ENCODE data around the gene TRAPPC3L. TPM values are rescaled to one million over a fixed set of nuclear protein-coding genes. Genes with fewer than 3 reads are reported as not detected.
A peak's percentile ranks its signal among the peaks of the same experiment; 100 is the strongest.

Gene TRAPPC3L
- total RNA-seq, 1 donor from 2014 or later, result not detected

- no peak overlapping the region for H3K27ac Mint-ChIP-seq (ENCODE audit: unreplicated experiment)
- no peak overlapping the region for H3K4me3 Mint-ChIP-seq (ENCODE audit: unreplicated experiment)
- no peaks in the 10 kb centered on the region for H3K36me3 Mint-ChIP-seq (ENCODE audit: low read depth)
- peak; percentile 92 for DNase-seq (ENCODE audit: low spot score)
- H3K4me1 Mint-ChIP-seq (ENCODE audit: low read depth), result peaks cover 8% of the 10 kb centered on the region
- no peaks in the 10 kb centered on the region for H3K9me3 Mint-ChIP-seq (ENCODE audit: low read depth)
- peaks cover 4% of the 10 kb centered on the region for H3K27me3 Mint-ChIP-seq (ENCODE audit: low read depth)
- TF ChIP-seq CTCF (IDR thresholded peaks at IDR 0.05), result no peak
Observed at GRCh38 chr6:116564921-116565872, 19.7 kb upstream of the TRAPPC3L start.

GRCh38 chr6:116564311-116564710, 18.8 kb upstream of the TRAPPC3L start:
- Mint-ChIP-seq H3K4me3 (ENCODE audit: unreplicated experiment) (no peak overlapping the region), H3K36me3 (ENCODE audit: low read depth) (no peaks in the 10 kb centered on the region), H3K4me1 (ENCODE audit: low read depth) (peaks cover 3% of the 10 kb centered on the region), H3K27me3 (ENCODE audit: low read depth) (peaks cover 4% of the 10 kb centered on the region), H3K9me3 (ENCODE audit: low read depth) (no peaks in the 10 kb centered on the region), H3K27ac (ENCODE audit: unreplicated experiment) (no peak overlapping the region)
- TF ChIP-seq CTCF (IDR thresholded peaks at IDR 0.05), result no peak
- no peak for DNase-seq (ENCODE audit: low spot score)

- Mint-ChIP-seq H3K4me3 (ENCODE audit: unreplicated experiment) (no peak overlapping the region), H3K27me3 (ENCODE audit: low read depth) (peaks cover 4% of the 10 kb centered on the region), H3K4me1 (ENCODE audit: low read depth) (peaks cover 3% of the 10 kb centered on the region), H3K36me3 (ENCODE audit: low read depth) (no peaks in the 10 kb centered on the region), H3K9me3 (ENCODE audit: low read depth) (no peaks in the 10 kb centered on the region), H3K27ac (ENCODE audit: unreplicated experiment) (no peak overlapping the region)
- no peak for DNase-seq (ENCODE audit: low spot score)
- no peak for TF ChIP-seq CTCF (IDR thresholded peaks at IDR 0.05)
Observed at GRCh38 chr6:116563830-116564229, 18.3 kb upstream of the TRAPPC3L start.

GRCh38 chr6:116562614-116563013, 17.1 kb upstream of the TRAPPC3L start:
- H3K36me3 Mint-ChIP-seq (ENCODE audit: low read depth), result no peaks in the 10 kb centered on the region
- TF ChIP-seq CTCF (IDR thresholded peaks at IDR 0.05), result no peak
- H3K27ac Mint-ChIP-seq (ENCODE audit: unreplicated experiment), result no peak overlapping the region
- H3K4me1 Mint-ChIP-seq (ENCODE audit: low read depth), result peaks cover 12% of the 10 kb centered on the region
- H3K27me3 Mint-ChIP-seq (ENCODE audit: low read depth), result peaks cover 4% of the 10 kb centered on the region
- DNase-seq (ENCODE audit: low spot score), result no peak
- H3K9me3 Mint-ChIP-seq (ENCODE audit: low read depth), result no peaks in the 10 kb centered on the region
- no peak overlapping the region for H3K4me3 Mint-ChIP-seq (ENCODE audit: unreplicated experiment)

- Mint-ChIP-seq H3K4me3 (ENCODE audit: unreplicated experiment) (no peak overlapping the region), H3K27me3 (ENCODE audit: low read depth) (peaks cover 3% of the 10 kb centered on the region), H3K36me3 (ENCODE audit: low read depth) (no peaks in the 10 kb centered on the region), H3K4me1 (ENCODE audit: low read depth) (peaks cover 13% of the 10 kb centered on the region), H3K27ac (ENCODE audit: unreplicated experiment) (no peak overlapping the region), H3K9me3 (ENCODE audit: low read depth) (no peaks in the 10 kb centered on the region)
- no peak for TF ChIP-seq CTCF (IDR thresholded peaks at IDR 0.05)
- no peak for DNase-seq (ENCODE audit: low spot score)
Observed at GRCh38 chr6:116562019-116562403, 16.5 kb upstream of the TRAPPC3L start.

Measured in chondrocyte (in vitro differentiated cells).